ENCODE measurements around the gene KRT74.

GRCh38 chr12:52523824-52524223 is 49.8 kb downstream of the KRT74 start:
- TF ChIP-seq, protein P1, sequence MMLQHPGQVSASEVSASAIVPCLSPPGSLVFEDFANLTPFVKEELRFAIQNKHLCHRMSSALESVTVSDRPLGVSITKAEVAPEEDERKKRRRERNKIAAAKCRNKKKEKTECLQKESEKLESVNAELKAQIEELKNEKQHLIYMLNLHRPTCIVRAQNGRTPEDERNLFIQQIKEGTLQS (IDR thresholded peaks at IDR 0.05) = no peak
- TF ChIP-seq RXRA (IDR thresholded peaks at IDR 0.05) (no peak), CTCF (IDR thresholded peaks at IDR 0.05; ENCODE audit: low read depth, low read length, missing input control) (no peak), GABPA (IDR thresholded peaks at IDR 0.05 in 1 of 2, conservative IDR thresholded peaks at IDR 0.05 in 1 of 2) (no peak), RAD21 (IDR thresholded peaks at IDR 0.05) (no peak), HNF4A (conservative IDR thresholded peaks at IDR 0.05) (no peak)

Data from liver (tissue), 3 donors.